Measurements from ENCODE around the gene CA14. TPM values are rescaled to one million over a fixed set of nuclear protein-coding genes. Genes with fewer than 3 reads are reported as not detected.
A peak's percentile ranks its signal among the peaks of the same experiment; 100 is the strongest.

The CA14 gene
- total RNA-seq, 1 experiment from 2014 or later, result 42.0 TPM

DNA sequence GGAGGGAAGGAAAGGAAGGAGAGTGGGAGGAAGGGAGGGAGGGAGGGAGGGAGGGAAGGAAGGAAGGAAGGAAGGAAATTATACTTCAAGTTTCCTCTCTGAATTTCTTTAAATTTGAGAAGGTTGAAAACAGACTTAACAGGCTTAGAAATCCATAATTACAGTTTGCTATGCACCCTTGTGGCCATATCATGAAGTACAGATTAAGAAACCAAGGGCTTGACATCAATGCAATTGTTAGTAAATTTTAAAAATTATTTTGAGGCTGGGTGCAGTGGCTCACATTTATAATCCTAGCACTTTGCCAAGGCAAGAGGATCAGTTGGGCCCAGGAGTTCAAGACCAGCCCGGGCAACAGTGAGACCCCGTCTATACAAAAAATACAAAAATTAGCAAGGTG is 36.0 kb upstream of the CA14 start:
- Histone ChIP-seq H3K4me1 (ENCODE audit: insufficient read depth, low read length) (no peaks in the 10 kb centered on the region), H3K18ac (ENCODE audit: insufficient read length, low read depth, low read length) (no peak overlapping the region), H2AFZ (ENCODE audit: low read length) (no peak overlapping the region), H2BK12ac (ENCODE audit: insufficient read length, low read depth, low read length) (no peak overlapping the region), H3T11ph (ENCODE audit: low read length) (no peak overlapping the region), H2BK20ac (ENCODE audit: low read depth, low read length, poor library complexity, severe bottlenecking) (no peak overlapping the region), H4K91ac (ENCODE audit: insufficient read length, low read depth, low read length) (no peak overlapping the region), H3K4ac (ENCODE audit: low read depth, low read length) (no peak overlapping the region), H3K9me3 (ENCODE audit: control insufficient read depth, low read depth, low read length) (no peaks in the 10 kb centered on the region), H2AK5ac (ENCODE audit: insufficient read length, low read length) (no peak overlapping the region), H3K14ac (ENCODE audit: insufficient read depth, low read length) (no peak overlapping the region), H3K27ac (ENCODE audit: insufficient read length, low read depth, low read length) (no peak overlapping the region), H2BK120ac (ENCODE audit: low read depth, low read length, poor library complexity, severe bottlenecking) (no peak overlapping the region), H3K4me2 (ENCODE audit: insufficient read depth, insufficient read length, low read length) (no peak overlapping the region), H2BK5ac (ENCODE audit: insufficient read length, low read length) (no peak overlapping the region), H3K56ac (ENCODE audit: insufficient read length, low read depth, low read length) (no peak overlapping the region), H3K23me2 (ENCODE audit: insufficient read length, low read depth, low read length, poor library complexity, severe bottlenecking) (no peaks in the 10 kb centered on the region), H3K9ac (ENCODE audit: extremely low read depth, insufficient read length, low read length) (no peak overlapping the region), H3K79me1 (ENCODE audit: insufficient read depth, low read depth, low read length, poor library complexity, severe bottlenecking) (no peaks in the 10 kb centered on the region), H3K79me2 (ENCODE audit: insufficient read depth, low read length) (no peaks in the 10 kb centered on the region), H4K5ac (ENCODE audit: insufficient read length, low read depth, low read length) (no peak overlapping the region), H3K23ac (ENCODE audit: insufficient read length, low read depth, low read length) (no peak overlapping the region), H2BK15ac (ENCODE audit: low read depth, low read length) (no peak overlapping the region), H4K20me1 (ENCODE audit: control insufficient read depth, insufficient read depth, insufficient read length) (no peaks in the 10 kb centered on the region), H4K8ac (replicated peaks; ENCODE audit: insufficient read length, low read depth, low read length) (no peak overlapping the region), H3K27me3 (ENCODE audit: insufficient read depth, low read length) (no peaks in the 10 kb centered on the region)
- Mint-ChIP-seq H3K27me3 (ENCODE audit: low read depth) (no peaks in the 10 kb centered on the region), H3K27ac (no peak overlapping the region), H3K4me3 (no peak overlapping the region), H3K9me3 (no peaks in the 10 kb centered on the region), H3K36me3 (ENCODE audit: insufficient read depth in 1 of 3, low read depth in 3 of 3) (peaks cover 19 to 61% (median 41%) of the 10 kb centered on the region in 3 experiments; a peak in 6 of 7 replicates), H3K4me1 (no peaks in the 10 kb centered on the region)
- TF ChIP-seq, protein P1, sequence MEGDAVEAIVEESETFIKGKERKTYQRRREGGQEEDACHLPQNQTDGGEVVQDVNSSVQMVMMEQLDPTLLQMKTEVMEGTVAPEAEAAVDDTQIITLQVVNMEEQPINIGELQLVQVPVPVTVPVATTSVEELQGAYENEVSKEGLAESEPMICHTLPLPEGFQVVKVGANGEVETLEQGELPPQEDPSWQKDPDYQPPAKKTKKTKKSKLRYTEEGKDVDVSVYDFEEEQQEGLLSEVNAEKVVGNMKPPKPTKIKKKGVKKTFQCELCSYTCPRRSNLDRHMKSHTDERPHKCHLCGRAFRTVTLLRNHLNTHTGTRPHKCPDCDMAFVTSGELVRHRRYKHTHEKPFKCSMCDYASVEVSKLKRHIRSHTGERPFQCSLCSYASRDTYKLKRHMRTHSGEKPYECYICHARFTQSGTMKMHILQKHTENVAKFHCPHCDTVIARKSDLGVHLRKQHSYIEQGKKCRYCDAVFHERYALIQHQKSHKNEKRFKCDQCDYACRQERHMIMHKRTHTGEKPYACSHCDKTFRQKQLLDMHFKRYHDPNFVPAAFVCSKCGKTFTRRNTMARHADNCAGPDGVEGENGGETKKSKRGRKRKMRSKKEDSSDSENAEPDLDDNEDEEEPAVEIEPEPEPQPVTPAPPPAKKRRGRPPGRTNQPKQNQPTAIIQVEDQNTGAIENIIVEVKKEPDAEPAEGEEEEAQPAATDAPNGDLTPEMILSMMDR (conservative IDR thresholded peaks at IDR 0.05), result peak; percentile 53
- no CpG with 5 or more reads among the region's 2 CpGs for WGBS (ENCODE audit: extremely low coverage, insufficient read length, low lambda C conversion rate)
- no peak for DNase-seq

All from H9 (cell line).